HK-2 (cell line): ENCODE data around the gene TM7SF3.
"Not testable (repeated sequence)": the region's sequence is repeated elsewhere in the genome, so short reads cannot be mapped to it uniquely, and the experiment has no call there.

Experiments
- DNase-seq: peaks from one replicate; pipeline ENCODE4 v3.0.0-alpha.2; 2018; ENCODE audit not compliant: unreplicated experiment

TM7SF3 gene

GRCh38 chr12:26978801-26979200 is 35.4 kb downstream of the TM7SF3 start:
- no peak for DNase-seq

GRCh38 chr12:26976687-26977086 is 37.5 kb downstream of the TM7SF3 start:
- no peak for DNase-seq

- DNase-seq, result no peak
Observed at GRCh38 chr12:26971963-26972362, 42.2 kb downstream of the TM7SF3 start.

GRCh38 chr12:26970136-26970535 is 44.0 kb downstream of the TM7SF3 start:
- DNase-seq, result no peak

GRCh38 chr12:26966842-26967241 is 47.3 kb downstream of the TM7SF3 start:
- DNase-seq, result no peak

DNA sequence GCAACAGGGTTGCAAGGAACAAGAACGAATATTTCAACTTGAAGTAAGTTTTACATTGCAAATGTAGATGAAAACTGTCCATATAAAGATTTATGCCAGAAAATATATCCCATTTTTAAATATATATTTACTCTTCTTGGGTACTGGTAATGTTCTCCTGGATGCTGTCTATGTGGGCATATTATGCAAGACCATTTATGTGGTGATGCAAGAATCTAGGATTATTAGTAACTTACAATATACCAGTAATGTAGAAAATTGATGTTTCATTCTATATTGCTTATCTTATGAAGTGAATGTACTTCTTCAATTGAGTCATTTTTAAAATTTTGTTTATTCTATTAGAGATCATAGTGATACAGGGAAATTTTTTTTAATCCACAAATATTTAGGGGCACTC is 50.8 kb downstream of the TM7SF3 start:
- DNase-seq, result no peak

GRCh38 chr12:26961803-26962202 is 52.4 kb downstream of the TM7SF3 start:
- DNase-seq, result no peak

- DNase-seq, result not testable (repeated sequence)
Observed at GRCh38 chr12:26961391-26961790, 52.8 kb downstream of the TM7SF3 start.

DNA sequence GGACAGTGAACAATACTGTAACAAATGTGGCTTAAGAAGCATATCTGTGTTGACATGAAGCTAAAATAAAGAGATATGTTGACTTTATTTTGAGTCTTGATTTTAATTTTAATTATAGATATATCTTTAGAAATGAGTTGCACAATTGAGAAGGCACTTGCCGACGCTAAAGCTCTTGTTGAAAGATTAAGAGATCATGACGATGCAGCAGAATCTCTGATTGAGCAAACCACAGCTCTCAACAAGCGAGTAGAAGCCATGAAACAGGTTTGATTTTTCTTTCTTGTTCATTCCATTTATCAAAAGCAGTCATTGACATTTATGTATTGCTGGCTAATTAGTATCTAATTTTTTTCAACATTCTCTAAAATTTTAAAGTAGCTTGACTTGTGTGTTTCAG is 60.2 kb downstream of the TM7SF3 start:
- no peak for DNase-seq

- DNase-seq, result no peak
Observed at GRCh38 chr12:26953447-26953846, 60.7 kb downstream of the TM7SF3 start.

- DNase-seq, result no peak
Observed at GRCh38 chr12:26948309-26948708, 65.9 kb downstream of the TM7SF3 start.

GRCh38 chr12:26941215-26941594 is 73.0 kb downstream of the TM7SF3 start:
- no peak for DNase-seq

- DNase-seq, result no peak
Observed at GRCh38 chr12:26940516-26941214, 73.5 kb downstream of the TM7SF3 start.

DNA sequence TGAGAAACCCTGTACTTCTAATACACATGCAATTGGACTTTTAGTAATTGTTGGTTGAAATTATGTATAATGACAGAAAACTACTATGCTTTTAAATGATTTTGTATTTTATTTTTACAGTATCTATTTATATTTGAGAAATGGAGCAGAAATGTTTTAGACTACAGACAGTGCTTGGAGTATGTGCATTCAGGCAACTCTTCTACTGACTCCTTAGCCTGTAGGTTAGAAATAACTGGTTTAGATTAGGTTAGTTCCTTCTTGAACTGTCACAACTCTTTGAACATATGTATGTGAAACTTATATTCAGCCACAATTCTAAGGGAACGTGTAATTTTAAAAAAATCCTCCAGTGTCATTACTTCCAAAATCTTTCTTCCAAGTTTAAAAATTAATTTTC is 74.2 kb downstream of the TM7SF3 start:
- no peak for DNase-seq

- no peak for DNase-seq
Observed at GRCh38 chr12:26939192-26939832, 74.9 kb downstream of the TM7SF3 start.

DNA sequence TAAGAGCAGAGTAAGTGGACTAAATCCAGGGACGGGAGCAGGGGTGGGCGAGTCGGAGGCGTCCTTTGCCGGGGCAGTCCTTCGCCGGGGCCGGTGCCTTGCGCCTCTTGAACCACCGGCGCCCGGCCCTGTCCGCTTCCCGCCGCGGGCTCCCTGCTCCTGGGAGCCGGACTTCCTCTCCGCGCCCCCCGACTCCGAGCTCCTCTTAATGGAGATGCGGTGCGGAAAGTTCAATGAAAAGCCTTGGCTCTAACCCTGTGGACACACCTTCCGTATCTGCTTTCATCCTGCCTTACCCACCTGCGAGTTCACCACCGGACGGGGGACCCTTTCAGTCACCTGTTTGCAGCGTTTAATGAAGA is 75.5 kb downstream of the TM7SF3 start:
- no peak for DNase-seq

- peak; percentile 98 for DNase-seq
Observed at GRCh38 chr12:26937863-26938700, 76.1 kb downstream of the TM7SF3 start, which contains the start of the genes FGFR1OP2 and INTS13. TSS of gene FGFR1OP2 (plus strand) at chr12:26938470. CDS start at chr12:26954159, 15,689 bp downstream. TSS of gene INTS13 (minus strand) at chr12:26937981. CDS start at chr12:26936803, 1,178 bp downstream.

- DNase-seq, result no peak
Observed at GRCh38 chr12:26937443-26937862, 76.7 kb downstream of the TM7SF3 start.

DNA sequence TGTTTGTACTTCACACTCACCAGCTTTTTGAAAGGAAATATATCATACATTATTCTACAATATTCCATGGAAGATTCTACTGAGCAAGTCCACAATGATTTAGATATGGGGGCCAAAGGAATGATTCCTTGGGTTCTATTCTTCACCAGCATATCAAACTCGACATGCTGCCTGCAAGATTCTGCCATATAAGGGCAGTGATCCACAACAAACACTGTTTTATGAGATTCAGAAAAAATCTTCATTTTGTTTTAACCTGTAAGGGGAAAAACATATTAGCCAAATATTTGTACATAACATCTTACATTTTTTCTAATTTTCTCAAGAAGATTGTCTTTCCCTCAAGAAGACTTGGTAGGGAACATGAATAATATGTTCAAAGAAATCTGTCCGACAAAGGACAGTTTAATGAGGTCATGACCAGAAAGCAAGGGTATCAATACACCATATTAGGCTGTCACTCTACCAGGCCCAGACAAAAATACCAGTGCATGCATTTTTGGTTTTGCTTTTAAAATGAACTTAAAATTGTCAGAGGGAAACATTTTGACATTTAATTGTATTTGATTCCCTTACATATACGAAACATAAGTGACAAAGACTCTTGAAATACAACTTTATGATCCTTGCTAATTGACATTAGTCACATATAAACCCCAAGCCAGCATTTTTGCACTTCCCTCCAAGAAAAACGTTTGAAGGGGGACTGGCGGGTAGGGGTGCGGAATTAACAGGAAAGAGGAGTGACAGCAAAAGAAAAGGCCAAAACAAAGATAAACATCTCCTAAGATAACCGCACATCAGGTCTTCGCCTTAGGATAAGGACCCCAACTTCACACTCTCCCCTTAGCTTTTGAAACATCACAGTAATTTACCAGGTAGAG is 77.4 kb downstream of the TM7SF3 start:
- DNase-seq, result no peak

- no peak for DNase-seq
Observed at GRCh38 chr12:26935636-26936378, 78.4 kb downstream of the TM7SF3 start.

GRCh38 chr12:26929590-26929989 is 84.6 kb downstream of the TM7SF3 start:
- no peak for DNase-seq
